Astrocyte (in vitro differentiated cells and primary cell): ENCODE results near the gene ICE1.

Source experiments
- EZH2 ChIP-seq: IDR thresholded peaks from 2 replicates; pipeline ENCODE4 v1.6.1; 2012; ENCODE audit warnings: mild to moderate bottlenecking, low read length, inconsistent platforms; ENCODE audit not compliant: insufficient read depth
- TF ChIP-seq, protein P1 (sequence below): IDR thresholded peaks from 2 replicates; pipeline ENCODE4 v1.5.1; 2011; ENCODE audit warnings: low read depth, mild to moderate bottlenecking, inconsistent platforms, low read length, moderate library complexity; ENCODE audit not compliant: insufficient read depth

DNA sequence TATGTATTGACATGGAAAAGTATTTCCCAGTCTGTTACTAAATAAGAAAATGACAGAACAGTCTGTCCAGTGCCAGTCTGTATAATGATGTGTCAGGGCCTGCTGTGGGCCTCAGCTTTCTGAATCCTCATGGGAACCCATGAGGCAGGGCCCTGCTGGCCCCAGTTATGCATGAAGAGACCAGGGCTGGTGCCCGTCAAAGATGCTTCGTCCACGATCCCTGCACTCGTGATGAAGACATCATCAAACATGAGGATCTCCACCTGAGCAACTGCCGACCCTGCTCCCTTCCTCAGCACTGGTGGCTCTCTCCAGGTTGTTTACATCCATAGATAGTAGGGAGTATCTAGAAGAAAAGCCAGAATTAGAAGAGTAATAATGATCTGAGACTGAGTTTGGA is 52.5 kb downstream of the ICE1 start:
- TF ChIP-seq, protein P1, sequence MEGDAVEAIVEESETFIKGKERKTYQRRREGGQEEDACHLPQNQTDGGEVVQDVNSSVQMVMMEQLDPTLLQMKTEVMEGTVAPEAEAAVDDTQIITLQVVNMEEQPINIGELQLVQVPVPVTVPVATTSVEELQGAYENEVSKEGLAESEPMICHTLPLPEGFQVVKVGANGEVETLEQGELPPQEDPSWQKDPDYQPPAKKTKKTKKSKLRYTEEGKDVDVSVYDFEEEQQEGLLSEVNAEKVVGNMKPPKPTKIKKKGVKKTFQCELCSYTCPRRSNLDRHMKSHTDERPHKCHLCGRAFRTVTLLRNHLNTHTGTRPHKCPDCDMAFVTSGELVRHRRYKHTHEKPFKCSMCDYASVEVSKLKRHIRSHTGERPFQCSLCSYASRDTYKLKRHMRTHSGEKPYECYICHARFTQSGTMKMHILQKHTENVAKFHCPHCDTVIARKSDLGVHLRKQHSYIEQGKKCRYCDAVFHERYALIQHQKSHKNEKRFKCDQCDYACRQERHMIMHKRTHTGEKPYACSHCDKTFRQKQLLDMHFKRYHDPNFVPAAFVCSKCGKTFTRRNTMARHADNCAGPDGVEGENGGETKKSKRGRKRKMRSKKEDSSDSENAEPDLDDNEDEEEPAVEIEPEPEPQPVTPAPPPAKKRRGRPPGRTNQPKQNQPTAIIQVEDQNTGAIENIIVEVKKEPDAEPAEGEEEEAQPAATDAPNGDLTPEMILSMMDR = no peak
- TF ChIP-seq EZH2 = no peak
